NCI-H510A (cell line): ENCODE results near the gene PNPLA5.

Experiments
- DNase-seq: peaks from one replicate; lab custom pipeline; 2025; lab: John Stamatoyannopoulos, UW

PNPLA5 gene

GRCh38 chr22:43838571-43839307 lies 53.1 kb downstream of the PNPLA5 start:
- DNase-seq = no peak

- DNase-seq = no peak
These were observed 53.7 kb downstream of the PNPLA5 start for GRCh38 chr22:43838161-43838560.

- DNase-seq = no peak
These were observed 54.1 kb downstream of the PNPLA5 start for GRCh38 chr22:43837666-43838065.

- DNase-seq = no peak
These were observed 56.1 kb downstream of the PNPLA5 start for GRCh38 chr22:43835736-43836135.

GRCh38 chr22:43835166-43835565 lies 56.6 kb downstream of the PNPLA5 start:
- no peak for DNase-seq

GRCh38 chr22:43833286-43834240 lies 58.2 kb downstream of the PNPLA5 start:
- no peak for DNase-seq

- no peak for DNase-seq
These were observed 59.2 kb downstream of the PNPLA5 start for GRCh38 chr22:43832393-43833265.

GRCh38 chr22:43831561-43832392 lies 60.0 kb downstream of the PNPLA5 start:
- no peak for DNase-seq

- no peak for DNase-seq
These were observed 60.8 kb downstream of the PNPLA5 start for GRCh38 chr22:43830931-43831560.

- no peak for DNase-seq
These were observed 61.6 kb downstream of the PNPLA5 start for GRCh38 chr22:43829904-43830851.
